GM18861 (cell line): ENCODE data around the gene SH3BP4.

Experiments
- ATAC-seq: cut with Tn5 transposase; IDR thresholded peaks from one replicate; pipeline ENCODE4 v1.9.1; 2021; ENCODE audit not compliant: unreplicated experiment

The SH3BP4 gene

GRCh38 chr2:234940527-234940926 is 11.3 kb upstream of the SH3BP4 start:
- ATAC-seq = no peak

GRCh38 chr2:234945339-234945873 is 6.4 kb upstream of the SH3BP4 start:
- ATAC-seq = no peak

- ATAC-seq = no peak
Observed at GRCh38 chr2:234947556-234947955, 4.3 kb upstream of the SH3BP4 start.

GRCh38 chr2:234949762-234950434 is 1.9 kb upstream of the SH3BP4 start:
- ATAC-seq = no peak

- ATAC-seq = no peak
Observed at GRCh38 chr2:234950435-234950729, 1.4 kb upstream of the SH3BP4 start.

GRCh38 chr2:234950730-234951663 is 820 bp upstream of the SH3BP4 start:
- no peak for ATAC-seq

GRCh38 chr2:234952270-234953115 is 676 bp downstream of the SH3BP4 start:
- no peak for ATAC-seq

GRCh38 chr2:234953116-234954031 is 1.6 kb downstream of the SH3BP4 start:
- no peak for ATAC-seq

- no peak for ATAC-seq
Observed at GRCh38 chr2:234954551-234954992, 2.8 kb downstream of the SH3BP4 start.

GRCh38 chr2:234955091-234955591 is 3.3 kb downstream of the SH3BP4 start:
- no peak for ATAC-seq

GRCh38 chr2:234955971-234956509 is 4.2 kb downstream of the SH3BP4 start:
- no peak for ATAC-seq

- ATAC-seq = no peak
Observed at GRCh38 chr2:234957834-234958135, 6.0 kb downstream of the SH3BP4 start.

- no peak for ATAC-seq
Observed at GRCh38 chr2:234958311-234958710, 6.5 kb downstream of the SH3BP4 start.

GRCh38 chr2:234958746-234959395 is 7.1 kb downstream of the SH3BP4 start:
- ATAC-seq = no peak

- ATAC-seq = no peak
Observed at GRCh38 chr2:234960175-234961088, 8.6 kb downstream of the SH3BP4 start.

- no peak for ATAC-seq
Observed at GRCh38 chr2:234961784-234962183, 10.0 kb downstream of the SH3BP4 start.

- no peak for ATAC-seq
Observed at GRCh38 chr2:234963773-234964615, 12.2 kb downstream of the SH3BP4 start.
